ENCODE measurements around the gene CEP250.
A peak's percentile ranks its signal among the peaks of the same experiment; 100 is the strongest.

Gene CEP250

DNA sequence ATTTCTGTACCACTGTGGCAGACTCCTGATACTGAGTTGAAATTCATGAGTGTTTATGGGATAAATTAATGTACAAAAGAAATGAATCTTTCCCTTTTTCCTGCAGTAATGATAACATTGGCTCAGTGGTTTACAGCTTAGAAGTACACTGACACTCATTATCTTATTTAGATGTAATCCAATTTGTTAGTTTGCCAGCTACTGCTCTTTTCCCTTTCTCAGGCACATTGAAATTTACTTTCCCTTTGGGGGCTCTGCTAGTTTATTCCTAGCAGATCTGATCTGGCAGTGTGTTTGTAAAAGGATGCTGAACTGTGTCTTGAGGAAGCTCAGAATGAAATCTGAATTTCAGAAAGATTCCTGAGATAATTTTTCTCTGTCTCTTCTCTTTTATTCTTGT is 3.0 kb downstream of the CEP250 start:
- Histone ChIP-seq H3K4me1 (ENCODE audit: control insufficient read depth, insufficient read depth, low read length) (peaks cover 9% of the 10 kb centered on the region), H3K27me3 (replicated peaks; ENCODE audit: control insufficient read depth, insufficient read depth, low read length) (no peaks in the 10 kb centered on the region), H3K9ac (ENCODE audit: low read length) (peak overlapping the region; percentile 21), H3K36me3 (ENCODE audit: control insufficient read depth, insufficient read depth, low read length, severe bottlenecking) (peaks cover 25% of the 10 kb centered on the region), H3K9me3 (ENCODE audit: control insufficient read depth, low read length) (no peaks in the 10 kb centered on the region), H3K4me3 (ENCODE audit: low read length) (no peak overlapping the region)
- DNase-seq (ENCODE audit: low read depth), result no peak

DNA sequence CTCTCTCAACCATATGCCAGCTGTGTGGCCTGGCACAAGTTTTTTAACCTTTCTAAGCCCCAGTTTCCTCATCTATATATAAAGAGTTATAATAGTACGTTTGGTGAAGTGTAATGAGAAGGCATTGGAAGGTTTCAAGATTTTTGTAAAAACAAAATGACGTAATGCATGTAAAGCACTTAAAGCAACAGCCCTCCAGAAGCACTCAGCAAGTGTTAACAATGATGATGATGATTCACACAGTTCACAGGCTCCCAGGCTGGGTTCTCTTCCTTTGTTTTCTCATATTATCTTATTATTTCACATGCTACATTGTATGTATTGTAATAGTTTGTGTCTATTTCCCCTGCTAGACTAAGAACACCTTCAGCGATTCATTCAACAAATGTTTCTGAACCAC is 6.2 kb downstream of the CEP250 start:
- Histone ChIP-seq H3K9me3 (ENCODE audit: control insufficient read depth, low read length) (no peaks in the 10 kb centered on the region), H3K9ac (ENCODE audit: low read length) (no peak overlapping the region), H3K4me3 (ENCODE audit: low read length) (no peak overlapping the region), H3K36me3 (ENCODE audit: control insufficient read depth, insufficient read depth, low read length, severe bottlenecking) (peaks cover 35% of the 10 kb centered on the region), H3K4me1 (ENCODE audit: control insufficient read depth, insufficient read depth, low read length) (peaks cover 8% of the 10 kb centered on the region), H3K27me3 (replicated peaks; ENCODE audit: control insufficient read depth, insufficient read depth, low read length) (no peaks in the 10 kb centered on the region)
- no peak for DNase-seq (ENCODE audit: low read depth)

DNA sequence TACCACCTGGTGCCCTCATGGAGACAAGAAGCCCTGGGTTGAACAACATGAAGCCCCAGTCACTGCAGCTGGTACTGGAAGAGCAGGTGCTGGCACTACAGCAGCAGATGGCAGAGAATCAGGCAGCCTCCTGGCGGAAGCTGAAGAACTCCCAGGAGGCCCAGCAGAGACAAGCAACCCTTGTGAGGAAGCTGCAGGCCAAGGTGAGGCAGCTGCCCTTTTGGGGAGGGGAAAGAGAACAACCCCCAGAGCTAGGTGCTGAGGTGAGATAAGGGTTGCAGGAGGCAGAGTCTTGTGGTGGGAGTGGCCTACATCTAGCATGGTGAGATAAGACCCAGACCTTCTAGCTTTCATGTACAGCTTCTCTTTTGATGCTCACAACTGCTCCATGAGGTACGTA is 7.0 kb downstream of the CEP250 start:
- Histone ChIP-seq H3K27me3 (replicated peaks; ENCODE audit: control insufficient read depth, insufficient read depth, low read length) (no peaks in the 10 kb centered on the region), H3K4me1 (ENCODE audit: control insufficient read depth, insufficient read depth, low read length) (peaks cover 15% of the 10 kb centered on the region), H3K9ac (ENCODE audit: low read length) (peak overlapping the region; percentile 13), H3K9me3 (ENCODE audit: control insufficient read depth, low read length) (no peaks in the 10 kb centered on the region), H3K36me3 (ENCODE audit: control insufficient read depth, insufficient read depth, low read length, severe bottlenecking) (peaks cover 35% of the 10 kb centered on the region), H3K4me3 (ENCODE audit: low read length) (no peak overlapping the region)
- no peak for DNase-seq (ENCODE audit: low read depth)

DNA sequence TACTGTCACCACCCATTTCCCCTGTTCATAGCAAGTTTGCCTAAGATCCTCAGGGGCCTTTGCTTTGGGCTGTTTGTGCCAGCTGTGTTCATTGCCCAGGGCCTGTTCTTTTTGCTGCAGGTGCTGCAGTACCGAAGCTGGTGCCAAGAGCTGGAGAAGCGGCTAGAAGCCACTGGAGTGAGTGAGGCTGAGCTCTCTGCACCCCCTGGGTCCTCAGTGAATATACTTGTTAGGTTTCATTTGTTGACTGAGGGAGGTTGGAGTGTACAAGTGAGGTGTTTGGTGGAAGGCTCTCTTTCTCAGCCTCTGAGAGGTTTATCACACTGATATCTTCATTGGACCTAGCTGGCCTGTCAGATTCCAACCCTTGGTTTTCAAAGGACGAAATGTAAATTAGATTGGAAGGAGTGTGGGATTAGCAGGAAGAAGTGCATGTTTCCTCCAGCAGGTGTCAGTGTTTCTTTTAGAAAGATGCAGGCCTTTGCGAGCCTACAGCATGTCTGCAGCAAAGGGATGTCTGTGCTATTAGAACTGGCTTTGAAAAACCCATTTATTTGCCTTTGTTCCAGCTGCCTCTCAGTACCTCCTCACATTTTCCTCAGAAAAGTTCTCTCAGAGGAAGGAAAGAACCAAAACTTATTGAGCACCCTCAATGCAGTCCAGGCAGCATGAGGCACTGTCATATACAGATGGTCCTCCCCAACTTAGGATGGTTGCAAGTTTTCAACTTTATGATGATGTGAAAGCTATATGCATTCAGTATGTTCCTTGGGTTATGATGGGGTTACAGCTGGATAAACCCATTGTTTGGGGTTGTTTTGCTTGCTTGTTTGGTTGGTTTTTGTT is 8.3 kb downstream of the CEP250 start:
- Histone ChIP-seq H3K27me3 (replicated peaks; ENCODE audit: control insufficient read depth, insufficient read depth, low read length) (no peaks in the 10 kb centered on the region), H3K9ac (ENCODE audit: low read length) (no peak overlapping the region), H3K4me3 (ENCODE audit: low read length) (no peak overlapping the region), H3K4me1 (ENCODE audit: control insufficient read depth, insufficient read depth, low read length) (peaks cover 28% of the 10 kb centered on the region), H3K36me3 (ENCODE audit: control insufficient read depth, insufficient read depth, low read length, severe bottlenecking) (peaks cover 35% of the 10 kb centered on the region), H3K9me3 (ENCODE audit: control insufficient read depth, low read length) (no peaks in the 10 kb centered on the region)
- DNase-seq (ENCODE audit: low read depth), result peak; percentile 88

DNA sequence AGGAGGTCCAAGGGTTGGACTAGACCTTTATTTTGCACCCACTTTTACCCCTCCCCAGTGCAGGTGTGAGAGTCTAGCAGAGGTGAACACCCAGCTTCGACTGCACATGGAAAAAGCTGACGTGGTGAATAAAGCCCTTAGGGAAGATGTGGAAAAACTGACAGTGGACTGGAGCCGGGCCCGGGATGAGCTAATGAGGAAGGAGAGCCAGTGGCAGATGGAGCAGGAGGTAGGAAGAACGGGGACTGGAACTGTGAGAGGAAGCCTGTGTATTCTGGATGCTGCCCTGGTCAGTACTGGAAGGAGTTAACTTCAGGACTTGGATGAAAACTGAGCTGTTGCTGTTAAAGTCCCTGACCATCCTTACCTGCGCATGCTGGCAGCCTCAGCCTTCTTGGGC is 10.6 kb downstream of the CEP250 start:
- H3K4me1 ChIP-seq (ENCODE audit: control insufficient read depth, insufficient read depth, low read length), result peaks cover 30% of the 10 kb centered on the region
- no peak for DNase-seq (ENCODE audit: low read depth)
- H3K9me3 ChIP-seq (ENCODE audit: control insufficient read depth, low read length), result no peaks in the 10 kb centered on the region
- H3K9ac ChIP-seq (ENCODE audit: low read length), result no peak overlapping the region
- no peaks in the 10 kb centered on the region for H3K27me3 ChIP-seq (replicated peaks; ENCODE audit: control insufficient read depth, insufficient read depth, low read length)
- H3K36me3 ChIP-seq (ENCODE audit: control insufficient read depth, insufficient read depth, low read length, severe bottlenecking), result peaks cover 28% of the 10 kb centered on the region
- no peak overlapping the region for H3K4me3 ChIP-seq (ENCODE audit: low read length)

DNA sequence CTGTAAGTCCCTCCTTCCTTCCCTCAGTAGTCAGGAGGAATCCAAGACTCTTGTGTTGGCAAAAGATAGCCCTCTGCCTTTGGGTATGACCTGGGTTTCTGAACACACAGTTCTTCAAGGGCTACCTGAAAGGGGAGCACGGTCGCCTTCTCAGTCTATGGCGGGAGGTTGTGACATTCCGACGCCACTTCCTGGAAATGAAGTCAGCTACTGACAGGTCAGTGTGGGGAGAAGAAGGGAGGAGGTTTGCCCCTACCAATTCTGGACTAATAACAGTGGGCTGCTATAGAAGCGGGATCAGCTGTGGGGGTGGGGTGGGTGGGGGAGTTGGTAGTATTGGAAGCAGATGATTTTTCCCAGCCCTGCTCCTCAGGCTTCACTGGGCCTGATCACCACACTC is 11.5 kb downstream of the CEP250 start:
- no peaks in the 10 kb centered on the region for H3K9me3 ChIP-seq (ENCODE audit: control insufficient read depth, low read length)
- H3K36me3 ChIP-seq (ENCODE audit: control insufficient read depth, insufficient read depth, low read length, severe bottlenecking), result peaks cover 25% of the 10 kb centered on the region
- H3K27me3 ChIP-seq (replicated peaks; ENCODE audit: control insufficient read depth, insufficient read depth, low read length), result no peaks in the 10 kb centered on the region
- DNase-seq (ENCODE audit: low read depth), result no peak
- peaks cover 30% of the 10 kb centered on the region for H3K4me1 ChIP-seq (ENCODE audit: control insufficient read depth, insufficient read depth, low read length)
- no peak overlapping the region for H3K9ac ChIP-seq (ENCODE audit: low read length)
- H3K4me3 ChIP-seq (ENCODE audit: low read length), result no peak overlapping the region

DNA sequence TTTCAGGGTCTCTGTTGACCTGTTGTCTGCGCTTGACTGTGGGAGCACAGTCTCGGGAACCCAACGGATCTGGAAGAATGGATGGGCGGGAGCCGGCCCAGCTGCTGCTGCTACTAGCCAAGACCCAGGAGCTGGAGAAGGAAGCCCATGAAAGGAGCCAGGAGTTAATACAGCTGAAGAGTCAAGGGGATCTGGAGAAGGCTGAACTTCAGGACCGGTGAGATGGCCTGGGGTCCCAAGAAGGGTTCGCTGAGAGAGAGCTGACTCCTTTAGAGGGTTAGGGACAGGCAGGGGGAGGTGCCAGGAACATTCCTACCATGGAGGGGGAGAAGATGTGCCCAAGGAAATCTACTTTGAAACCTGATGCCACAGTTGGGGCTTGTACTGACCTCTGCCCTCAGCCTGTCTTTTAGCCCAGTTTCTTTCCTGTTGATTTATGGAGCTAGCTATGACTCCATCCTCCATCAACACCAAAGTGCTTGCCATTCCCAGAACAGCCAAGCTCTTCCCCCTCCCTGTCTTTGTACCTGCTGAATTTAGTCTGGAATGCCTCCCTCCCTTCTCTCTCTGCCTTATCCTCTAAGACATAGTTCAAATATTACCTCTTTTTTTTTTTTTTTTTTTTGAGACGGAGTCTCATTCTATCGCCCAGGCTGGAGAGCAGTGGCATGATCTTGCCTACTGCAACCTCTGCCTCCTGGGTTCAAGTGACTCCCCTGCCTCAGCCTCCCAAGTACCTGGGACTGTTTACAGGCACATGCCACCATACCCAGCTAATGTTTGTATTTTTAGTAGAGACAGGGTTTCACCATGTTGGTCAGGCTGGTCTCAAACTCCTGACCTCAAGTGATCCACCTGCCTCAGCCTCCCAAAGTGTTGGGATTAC is 12.2 kb downstream of the CEP250 start:
- peaks cover 30% of the 10 kb centered on the region for H3K4me1 ChIP-seq (ENCODE audit: control insufficient read depth, insufficient read depth, low read length)
- H3K4me3 ChIP-seq (ENCODE audit: low read length), result peak overlapping the region; percentile 36
- peaks cover 25% of the 10 kb centered on the region for H3K36me3 ChIP-seq (ENCODE audit: control insufficient read depth, insufficient read depth, low read length, severe bottlenecking)
- peak; percentile 52 for DNase-seq (ENCODE audit: low read depth)
- no peak overlapping the region for H3K9ac ChIP-seq (ENCODE audit: low read length)
- H3K9me3 ChIP-seq (ENCODE audit: control insufficient read depth, low read length), result no peaks in the 10 kb centered on the region
- H3K27me3 ChIP-seq (replicated peaks; ENCODE audit: control insufficient read depth, insufficient read depth, low read length), result no peaks in the 10 kb centered on the region

DNA sequence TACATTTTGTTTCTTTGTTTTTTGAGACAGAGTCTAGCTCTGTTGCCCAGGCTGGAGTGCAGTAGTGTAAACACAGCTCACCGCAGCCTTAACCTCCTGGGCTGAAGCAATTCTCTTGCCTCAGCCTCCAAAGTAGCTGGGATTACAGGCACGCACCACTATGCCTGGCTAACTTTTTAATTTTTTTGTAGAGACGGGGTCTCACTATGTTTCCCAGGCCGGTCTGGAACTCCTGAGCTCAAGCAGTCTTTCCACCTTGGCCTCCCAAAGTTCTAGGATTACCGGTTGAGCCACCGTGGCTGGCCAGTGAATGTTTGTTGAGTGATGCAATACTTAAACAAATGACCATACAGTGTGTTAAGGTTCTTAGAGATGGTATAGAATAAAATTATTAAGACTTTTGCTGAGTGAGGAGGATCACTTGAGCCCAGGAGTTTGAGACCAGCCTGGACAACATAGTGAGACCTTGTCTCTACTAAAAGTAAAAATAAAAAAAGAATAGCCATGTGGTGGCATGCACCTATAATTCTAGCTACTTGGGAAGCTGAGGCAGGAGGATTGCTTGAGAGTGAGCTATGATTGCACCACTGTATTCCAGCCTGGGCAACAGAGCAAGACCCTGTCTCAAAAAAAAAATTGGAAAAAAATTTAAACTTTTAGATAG is 13.4 kb downstream of the CEP250 start:
- no peak overlapping the region for H3K4me3 ChIP-seq (ENCODE audit: low read length)
- H3K4me1 ChIP-seq (ENCODE audit: control insufficient read depth, insufficient read depth, low read length), result peaks cover 30% of the 10 kb centered on the region
- H3K9ac ChIP-seq (ENCODE audit: low read length), result no peak overlapping the region
- no peak for DNase-seq (ENCODE audit: low read depth)
- H3K9me3 ChIP-seq (ENCODE audit: control insufficient read depth, low read length), result no peaks in the 10 kb centered on the region
- H3K36me3 ChIP-seq (ENCODE audit: control insufficient read depth, insufficient read depth, low read length, severe bottlenecking), result peaks cover 35% of the 10 kb centered on the region
- no peaks in the 10 kb centered on the region for H3K27me3 ChIP-seq (replicated peaks; ENCODE audit: control insufficient read depth, insufficient read depth, low read length)

DNA sequence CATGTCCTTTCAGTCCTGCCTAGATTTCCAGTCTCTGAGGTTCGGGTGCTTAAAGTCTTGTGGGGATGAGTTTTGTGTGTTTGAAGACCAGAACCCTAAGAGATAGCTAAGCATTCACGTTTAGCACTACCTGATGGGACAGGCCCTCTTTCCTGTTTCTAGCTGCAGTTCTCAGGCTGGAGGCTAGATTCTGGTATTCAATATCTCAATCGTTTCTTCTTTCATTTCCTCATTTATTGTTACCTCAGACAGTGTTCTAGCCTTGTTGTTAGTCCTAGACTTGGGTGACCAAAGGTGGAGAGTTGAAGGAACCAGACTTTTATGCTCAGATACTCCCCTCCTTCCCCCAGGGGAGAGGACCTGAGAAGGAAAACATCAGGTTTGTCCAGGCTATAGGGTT is 16.8 kb downstream of the CEP250 start:
- DNase-seq (ENCODE audit: low read depth), result no peak
- Histone ChIP-seq H3K4me3 (ENCODE audit: low read length) (no peak overlapping the region), H3K9ac (ENCODE audit: low read length) (no peak overlapping the region), H3K4me1 (ENCODE audit: control insufficient read depth, insufficient read depth, low read length) (peaks cover 16% of the 10 kb centered on the region), H3K9me3 (ENCODE audit: control insufficient read depth, low read length) (no peaks in the 10 kb centered on the region), H3K27me3 (replicated peaks; ENCODE audit: control insufficient read depth, insufficient read depth, low read length) (no peaks in the 10 kb centered on the region), H3K36me3 (ENCODE audit: control insufficient read depth, insufficient read depth, low read length, severe bottlenecking) (peaks cover 55% of the 10 kb centered on the region)

DNA sequence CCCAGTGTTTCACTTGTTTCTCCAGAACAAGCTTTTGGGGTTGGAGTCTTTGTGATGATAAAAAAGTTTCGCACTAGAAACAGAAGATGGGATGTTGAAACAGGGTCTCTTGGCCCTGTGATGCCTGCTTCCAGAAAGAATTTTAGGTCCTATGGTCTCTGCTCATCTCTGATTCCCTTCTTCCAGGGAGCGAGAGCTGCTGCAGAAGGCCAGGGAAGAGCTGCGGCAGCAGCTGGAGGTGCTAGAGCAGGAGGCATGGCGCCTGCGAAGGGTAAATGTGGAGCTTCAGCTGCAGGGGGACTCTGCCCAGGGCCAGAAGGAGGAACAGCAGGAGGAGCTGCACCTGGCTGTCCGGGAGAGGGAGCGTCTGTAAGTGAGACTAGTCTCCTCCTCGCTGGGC is 18.3 kb downstream of the CEP250 start:
- Histone ChIP-seq H3K36me3 (ENCODE audit: control insufficient read depth, insufficient read depth, low read length, severe bottlenecking) (peaks cover 68% of the 10 kb centered on the region), H3K27me3 (replicated peaks; ENCODE audit: control insufficient read depth, insufficient read depth, low read length) (no peaks in the 10 kb centered on the region), H3K4me3 (ENCODE audit: low read length) (no peak overlapping the region), H3K9me3 (ENCODE audit: control insufficient read depth, low read length) (no peaks in the 10 kb centered on the region), H3K9ac (ENCODE audit: low read length) (no peak overlapping the region), H3K4me1 (ENCODE audit: control insufficient read depth, insufficient read depth, low read length) (peaks cover 1% of the 10 kb centered on the region)
- no peak for DNase-seq (ENCODE audit: low read depth)

DNA sequence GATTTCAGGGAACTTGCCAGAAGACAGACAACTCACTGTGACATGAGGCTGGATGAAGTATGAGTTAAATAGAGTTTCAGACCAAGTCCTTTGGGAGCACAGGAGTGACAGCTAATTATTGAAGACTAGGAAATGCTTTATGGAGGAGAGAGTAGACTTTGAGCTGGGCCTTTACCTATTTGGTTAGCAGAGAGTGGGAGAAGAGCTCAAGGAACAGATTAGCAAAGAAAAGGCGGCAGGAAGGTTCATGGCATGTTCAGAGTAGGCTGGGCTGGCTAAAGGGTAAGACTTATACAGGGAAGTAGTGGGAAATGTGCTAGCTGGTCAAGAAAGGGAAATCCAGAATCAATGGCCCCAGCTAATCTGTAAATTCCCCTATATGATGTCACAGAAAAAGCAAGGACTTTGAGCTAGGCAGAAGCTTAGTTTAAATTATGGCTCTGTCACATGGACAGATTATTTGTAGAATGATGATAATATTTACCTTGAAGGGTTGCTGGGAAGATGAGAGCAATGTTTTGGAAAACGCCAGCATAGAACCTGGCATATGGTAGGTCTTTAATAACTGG is 19.0 kb downstream of the CEP250 start:
- Histone ChIP-seq H3K4me1 (ENCODE audit: control insufficient read depth, insufficient read depth, low read length) (no peaks in the 10 kb centered on the region), H3K4me3 (ENCODE audit: low read length) (no peak overlapping the region), H3K9ac (ENCODE audit: low read length) (no peak overlapping the region), H3K27me3 (replicated peaks; ENCODE audit: control insufficient read depth, insufficient read depth, low read length) (no peaks in the 10 kb centered on the region), H3K9me3 (ENCODE audit: control insufficient read depth, low read length) (no peaks in the 10 kb centered on the region), H3K36me3 (ENCODE audit: control insufficient read depth, insufficient read depth, low read length, severe bottlenecking) (peaks cover 75% of the 10 kb centered on the region)
- no peak for DNase-seq (ENCODE audit: low read depth)
